Gastrocnemius medialis (tissue), 4 donors: ENCODE measurements around the gene HABP2.

Experiments used
- CTCF ChIP-seq, 5 experiments: fragments of 450-650 bp in 3 of 5; fragments of 200-600 bp in 2 of 5; sonication (generic) in 2 of 5; IDR thresholded peaks in 4 of 5; conservative IDR thresholded peaks in 1 of 5; 1 replicate in 4 of 5; 2 replicates in 1 of 5; pipeline ENCODE4 v1.5.1; 2016 to 2019; ENCODE audit warnings: antibody characterized with exemption in 5 of 5, mild to moderate bottlenecking in 3 of 5, moderate library complexity in 3 of 5
- POLR2A ChIP-seq, 2 donors: fragments of 450-650 bp; IDR thresholded peaks; one replicate each; pipeline ENCODE4 v1.6.1; 2017; ENCODE audit warnings: antibody characterized with exemption in 2 of 2, mild to moderate bottlenecking in 2 of 2, moderate library complexity in 2 of 2

GRCh38 chr10:113631684-113632367 lies 79.0 kb downstream of the HABP2 start:
- no peak for TF ChIP-seq CTCF (IDR thresholded peaks at IDR 0.05 in 4 of 5, conservative IDR thresholded peaks at IDR 0.05 in 1 of 5)
- no peak for TF ChIP-seq POLR2A (IDR thresholded peaks at IDR 0.05)
